ENCODE measurements around the gene GAP43. TPM values are rescaled to one million over a fixed set of nuclear protein-coding genes. Genes with fewer than 3 reads are reported as not detected.
A peak's percentile ranks its signal among the peaks of the same experiment; 100 is the strongest.

GAP43 gene
- total and polyA plus RNA-seq, 2 donors (not counting 1 experiment from before 2014, with no cell fraction given): 0.17 to 2.1 TPM

GRCh38 chr3:115676336-115676735 is 53.0 kb downstream of the GAP43 start:
- Histone ChIP-seq H3K27me3 (ENCODE audit: control insufficient read depth, insufficient read depth, low read length) (no peaks in the 10 kb centered on the region), H3K79me2 (ENCODE audit: control insufficient read depth, insufficient read depth, low read length) (no peaks in the 10 kb centered on the region), H3K36me3 (ENCODE audit: control insufficient read depth, insufficient read depth, low read length) (no peaks in the 10 kb centered on the region), H3K9ac (ENCODE audit: insufficient read depth, low read length) (no peak overlapping the region), H3K4me3 (replicated peaks in 1 of 4; ENCODE audit: control extremely low read depth in 1 of 4, insufficient read depth in 1 of 4, low read depth in 3 of 4, low read length in 4 of 4) (no peak overlapping the region), H3K4me2 (ENCODE audit: extremely low read depth, insufficient read depth, low read length) (no peak overlapping the region), H3K4me1 (ENCODE audit: control insufficient read depth, extremely low read depth, insufficient read depth, low read length) (no peaks in the 10 kb centered on the region), H2AFZ (ENCODE audit: low read length) (no peak overlapping the region), H3K27ac (ENCODE audit: insufficient read depth, low read length) (no peak overlapping the region), H3K9me3 (ENCODE audit: control insufficient read depth, insufficient read depth, low read depth, low read length) (no peaks in the 10 kb centered on the region), H4K20me1 (ENCODE audit: control insufficient read depth, extremely low read depth, insufficient read depth, low read length) (no peaks in the 10 kb centered on the region)
- no peak for TF ChIP-seq EZH2 (IDR thresholded peaks at IDR 0.05; ENCODE audit: low read length, missing control alignments)
- TF ChIP-seq, protein P1, sequence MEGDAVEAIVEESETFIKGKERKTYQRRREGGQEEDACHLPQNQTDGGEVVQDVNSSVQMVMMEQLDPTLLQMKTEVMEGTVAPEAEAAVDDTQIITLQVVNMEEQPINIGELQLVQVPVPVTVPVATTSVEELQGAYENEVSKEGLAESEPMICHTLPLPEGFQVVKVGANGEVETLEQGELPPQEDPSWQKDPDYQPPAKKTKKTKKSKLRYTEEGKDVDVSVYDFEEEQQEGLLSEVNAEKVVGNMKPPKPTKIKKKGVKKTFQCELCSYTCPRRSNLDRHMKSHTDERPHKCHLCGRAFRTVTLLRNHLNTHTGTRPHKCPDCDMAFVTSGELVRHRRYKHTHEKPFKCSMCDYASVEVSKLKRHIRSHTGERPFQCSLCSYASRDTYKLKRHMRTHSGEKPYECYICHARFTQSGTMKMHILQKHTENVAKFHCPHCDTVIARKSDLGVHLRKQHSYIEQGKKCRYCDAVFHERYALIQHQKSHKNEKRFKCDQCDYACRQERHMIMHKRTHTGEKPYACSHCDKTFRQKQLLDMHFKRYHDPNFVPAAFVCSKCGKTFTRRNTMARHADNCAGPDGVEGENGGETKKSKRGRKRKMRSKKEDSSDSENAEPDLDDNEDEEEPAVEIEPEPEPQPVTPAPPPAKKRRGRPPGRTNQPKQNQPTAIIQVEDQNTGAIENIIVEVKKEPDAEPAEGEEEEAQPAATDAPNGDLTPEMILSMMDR (conservative IDR thresholded peaks at IDR 0.05 in 1 of 2, IDR thresholded peaks at IDR 0.05 in 1 of 2; ENCODE audit: low read depth in 1 of 2, low read length in 2 of 2): no peak
- no peak for DNase-seq (ENCODE audit: low read depth in 2 of 2)

GRCh38 chr3:115680803-115681345 is 57.6 kb downstream of the GAP43 start:
- H3K79me2 ChIP-seq (ENCODE audit: control insufficient read depth, insufficient read depth, low read length): no peaks in the 10 kb centered on the region
- no peaks in the 10 kb centered on the region for H3K9me3 ChIP-seq (ENCODE audit: control insufficient read depth, insufficient read depth, low read depth, low read length)
- H3K9ac ChIP-seq (ENCODE audit: insufficient read depth, low read length): no peak overlapping the region
- H3K36me3 ChIP-seq (ENCODE audit: control insufficient read depth, insufficient read depth, low read length): no peaks in the 10 kb centered on the region
- no peak overlapping the region for H3K27ac ChIP-seq (ENCODE audit: insufficient read depth, low read length)
- no peak overlapping the region for H3K4me3 ChIP-seq (replicated peaks in 1 of 4; ENCODE audit: control extremely low read depth in 1 of 4, insufficient read depth in 1 of 4, low read depth in 3 of 4, low read length in 4 of 4)
- TF ChIP-seq, protein P1 (conservative IDR thresholded peaks at IDR 0.05 in 1 of 2, IDR thresholded peaks at IDR 0.05 in 1 of 2; ENCODE audit: low read depth in 1 of 2, low read length in 2 of 2): no peak
- TF ChIP-seq EZH2 (IDR thresholded peaks at IDR 0.05; ENCODE audit: low read length, missing control alignments): no peak
- no peaks in the 10 kb centered on the region for H4K20me1 ChIP-seq (ENCODE audit: control insufficient read depth, extremely low read depth, insufficient read depth, low read length)
- H3K27me3 ChIP-seq (ENCODE audit: control insufficient read depth, insufficient read depth, low read length): no peaks in the 10 kb centered on the region
- no peak overlapping the region for H2AFZ ChIP-seq (ENCODE audit: low read length)
- no peak overlapping the region for H3K4me2 ChIP-seq (ENCODE audit: extremely low read depth, insufficient read depth, low read length)
- peak; percentile 54 to 64 for DNase-seq (ENCODE audit: low read depth in 2 of 2)
- H3K4me1 ChIP-seq (ENCODE audit: control insufficient read depth, extremely low read depth, insufficient read depth, low read length): no peaks in the 10 kb centered on the region

GRCh38 chr3:115681736-115682135 is 58.4 kb downstream of the GAP43 start:
- no peaks in the 10 kb centered on the region for H3K9me3 ChIP-seq (ENCODE audit: control insufficient read depth, insufficient read depth, low read depth, low read length)
- H3K27ac ChIP-seq (ENCODE audit: insufficient read depth, low read length): no peak overlapping the region
- H3K36me3 ChIP-seq (ENCODE audit: control insufficient read depth, insufficient read depth, low read length): no peaks in the 10 kb centered on the region
- no peaks in the 10 kb centered on the region for H3K27me3 ChIP-seq (ENCODE audit: control insufficient read depth, insufficient read depth, low read length)
- H3K9ac ChIP-seq (ENCODE audit: insufficient read depth, low read length): no peak overlapping the region
- no peak overlapping the region for H3K4me2 ChIP-seq (ENCODE audit: extremely low read depth, insufficient read depth, low read length)
- no peak for DNase-seq (ENCODE audit: low read depth in 2 of 2)
- no peaks in the 10 kb centered on the region for H4K20me1 ChIP-seq (ENCODE audit: control insufficient read depth, extremely low read depth, insufficient read depth, low read length)
- no peaks in the 10 kb centered on the region for H3K79me2 ChIP-seq (ENCODE audit: control insufficient read depth, insufficient read depth, low read length)
- H3K4me1 ChIP-seq (ENCODE audit: control insufficient read depth, extremely low read depth, insufficient read depth, low read length): no peaks in the 10 kb centered on the region
- no peak overlapping the region for H3K4me3 ChIP-seq (replicated peaks in 1 of 4; ENCODE audit: control extremely low read depth in 1 of 4, insufficient read depth in 1 of 4, low read depth in 3 of 4, low read length in 4 of 4)
- no peak overlapping the region for H2AFZ ChIP-seq (ENCODE audit: low read length)
- TF ChIP-seq, protein P1 (conservative IDR thresholded peaks at IDR 0.05 in 1 of 2, IDR thresholded peaks at IDR 0.05 in 1 of 2; ENCODE audit: low read depth in 1 of 2, low read length in 2 of 2): no peak
- TF ChIP-seq EZH2 (IDR thresholded peaks at IDR 0.05; ENCODE audit: low read length, missing control alignments): no peak

Data from fibroblast of lung (primary cell).